Measurements from ENCODE around the gene GNGT1.

GRCh38 chr7:93923296-93923695, 16.9 kb downstream of the GNGT1 start:
- TF ChIP-seq REST (IDR thresholded peaks at IDR 0.05; ENCODE audit: insufficient replicate concordance, low read depth) (no peak), CTCF (IDR thresholded peaks at IDR 0.05; ENCODE audit: insufficient read depth, low read length) (no peak), POLR2AphosphoS5 (IDR thresholded peaks at IDR 0.05; ENCODE audit: low read depth) (no peak), GABPA (IDR thresholded peaks at IDR 0.05; ENCODE audit: low read depth) (no peak), SPI1 (IDR thresholded peaks at IDR 0.05; ENCODE audit: borderline replicate concordance, low read depth) (no peak)
